Activated gamma-delta T cell treated with Interleukin-2 at 50 U/mL for 16 hours (primary cell): ENCODE results near the gene PGM1.

Source experiments
- DNase-seq: peaks from one replicate; pipeline ENCODE4 v3.0.0-alpha.2; 2020

The PGM1 gene

GRCh38 chr1:63705078-63705477, 111.9 kb downstream of the PGM1 start:
- no peak for DNase-seq

GRCh38 chr1:63709267-63709828, 116.1 kb downstream of the PGM1 start:
- no peak for DNase-seq
